HEK293 (cell line): Measurements from ENCODE around the gene NUB1.

Experiments
- GFI1B ChIP-seq: fragments of 450-650 bp; formaldehyde crosslinking; IDR thresholded peaks from 2 replicates; pipeline ENCODE4 v1.5.1; 2016; ENCODE audit warnings: missing biosample characterization, missing genetic modification characterization
- GLIS1 ChIP-seq: fragments of 450-650 bp; formaldehyde crosslinking; IDR thresholded peaks from 2 replicates; pipeline ENCODE4 v1.5.1; 2016; ENCODE audit warnings: missing biosample characterization, missing genetic modification characterization
- GLIS2 ChIP-seq: fragments of 450-650 bp; formaldehyde crosslinking; IDR thresholded peaks from 2 replicates; pipeline ENCODE4 v1.5.1; 2016; ENCODE audit warnings: missing biosample characterization, missing genetic modification characterization
- KLF8 ChIP-seq: fragments of 450-650 bp; formaldehyde crosslinking; IDR thresholded peaks from 2 replicates; pipeline ENCODE4 v1.5.1; 2016; ENCODE audit warnings: missing biosample characterization, missing genetic modification characterization
- KLF9 ChIP-seq: fragments of 450-650 bp; formaldehyde crosslinking; IDR thresholded peaks from 2 replicates; pipeline ENCODE4 v1.5.1; 2016; ENCODE audit warnings: missing biosample characterization, missing genetic modification characterization, low read depth
- YY1 ChIP-seq: fragments of 450-650 bp; formaldehyde crosslinking; IDR thresholded peaks from 2 replicates; pipeline ENCODE4 v1.5.1; 2018; ENCODE audit warnings: missing biosample characterization, missing genetic modification characterization
- YY2 ChIP-seq: fragments of 450-650 bp; formaldehyde crosslinking; IDR thresholded peaks from 2 replicates; pipeline ENCODE4 v1.5.1; 2016; ENCODE audit warnings: missing biosample characterization, missing genetic modification characterization
- ZFP69B ChIP-seq: fragments of 450-650 bp; formaldehyde crosslinking; IDR thresholded peaks from 2 replicates; pipeline ENCODE4 v1.5.1; 2016; ENCODE audit warnings: missing biosample characterization, missing genetic modification characterization
- ZNF112 ChIP-seq: fragments of 450-650 bp; formaldehyde crosslinking; IDR thresholded peaks from 2 replicates; pipeline ENCODE4 v1.5.0; 2017; ENCODE audit warnings: missing biosample characterization, missing genetic modification characterization
- ZNF274 ChIP-seq, 2 experiments: fragments of 200-500 bp in 1 of 2; fragments of 450-650 bp in 1 of 2; sonication (Bioruptor generic) in 1 of 2; formaldehyde crosslinking in 1 of 2; IDR thresholded peaks; 2 replicates each; pipeline versions ENCODE4 v1.5.1 to v1.6.1; 2014 to 2016; ENCODE audit warnings: borderline replicate concordance in 1 of 2, inconsistent platforms in 1 of 2, low read length in 1 of 2, missing biosample characterization in 1 of 2, missing genetic modification characterization in 1 of 2
- ZNF292 ChIP-seq: fragments of 450-650 bp; formaldehyde crosslinking; IDR thresholded peaks from 2 replicates; pipeline ENCODE4 v1.5.1; 2016; ENCODE audit warnings: low read depth, missing biosample characterization, missing genetic modification characterization, borderline replicate concordance
- ZNF324 ChIP-seq: fragments of 450-650 bp; formaldehyde crosslinking; IDR thresholded peaks from 2 replicates; pipeline ENCODE4 v1.5.1; 2016; ENCODE audit warnings: missing biosample characterization, missing genetic modification characterization
- ZNF394 ChIP-seq: fragments of 450-650 bp; formaldehyde crosslinking; IDR thresholded peaks from 2 replicates; pipeline ENCODE4 v1.5.1; 2016; ENCODE audit warnings: missing biosample characterization, missing genetic modification characterization, mild to moderate bottlenecking, moderate library complexity, borderline replicate concordance
- ZNF433 ChIP-seq: fragments of 450-650 bp; formaldehyde crosslinking; IDR thresholded peaks from 2 replicates; pipeline ENCODE4 v1.5.1; 2016; ENCODE audit warnings: missing biosample characterization, missing genetic modification characterization, low read depth
- ZNF561 ChIP-seq: fragments of 450-650 bp; IDR thresholded peaks from 2 replicates; pipeline ENCODE4 v1.5.1; 2018; ENCODE audit warnings: missing biosample characterization, missing genetic modification characterization, borderline replicate concordance
- ZNF654 ChIP-seq: fragments of 450-650 bp; formaldehyde crosslinking; IDR thresholded peaks from 2 replicates; pipeline ENCODE4 v1.5.1; 2016; ENCODE audit warnings: low read depth, missing biosample characterization, missing genetic modification characterization
- ZNF777 ChIP-seq: fragments of 450-650 bp; formaldehyde crosslinking; IDR thresholded peaks from 2 replicates; pipeline ENCODE4 v1.5.1; 2017; ENCODE audit warnings: missing biosample characterization, missing genetic modification characterization, borderline replicate concordance
- TF ChIP-seq, protein P1 (sequence below): fragments of 450-650 bp; formaldehyde crosslinking; IDR thresholded peaks from 2 replicates; pipeline ENCODE4; 2016; ENCODE audit warnings: missing biosample characterization, missing genetic modification characterization
- TF ChIP-seq, protein P2 (sequence below): fragments of 450-650 bp; formaldehyde crosslinking; IDR thresholded peaks from 2 replicates; pipeline ENCODE4 v1.5.1; 2016; ENCODE audit warnings: missing biosample characterization, missing genetic modification characterization
- TF ChIP-seq, protein P3 (sequence below): fragments of 450-650 bp; formaldehyde crosslinking; IDR thresholded peaks from 2 replicates; pipeline ENCODE4 v1.5.1; 2017; ENCODE audit warnings: missing biosample characterization, missing genetic modification characterization
- TF ChIP-seq, protein P4 (sequence below): fragments of 450-650 bp; formaldehyde crosslinking; IDR thresholded peaks from 2 replicates; pipeline ENCODE4 v1.5.1; 2017; ENCODE audit warnings: missing biosample characterization, missing genetic modification characterization
- TF ChIP-seq, protein P5 (sequence below): fragments of 450-650 bp; formaldehyde crosslinking; conservative IDR thresholded peaks from 2 replicates; pipeline ENCODE4 v1.5.1; 2016; ENCODE audit warnings: low read depth, missing biosample characterization, missing genetic modification characterization
- TF ChIP-seq, protein P6 (sequence below): sonication (generic); formaldehyde crosslinking; IDR thresholded peaks from 2 replicates; pipeline ENCODE4 v1.8.1; 2022; ENCODE audit warnings: mild to moderate bottlenecking, moderate library complexity, missing genetic modification reagents
- TF ChIP-seq, protein P7 (sequence below): fragments of 450-650 bp; formaldehyde crosslinking; IDR thresholded peaks from 2 replicates; pipeline ENCODE4 v1.5.1; 2016; ENCODE audit warnings: missing biosample characterization, missing genetic modification characterization

NUB1 gene

DNA sequence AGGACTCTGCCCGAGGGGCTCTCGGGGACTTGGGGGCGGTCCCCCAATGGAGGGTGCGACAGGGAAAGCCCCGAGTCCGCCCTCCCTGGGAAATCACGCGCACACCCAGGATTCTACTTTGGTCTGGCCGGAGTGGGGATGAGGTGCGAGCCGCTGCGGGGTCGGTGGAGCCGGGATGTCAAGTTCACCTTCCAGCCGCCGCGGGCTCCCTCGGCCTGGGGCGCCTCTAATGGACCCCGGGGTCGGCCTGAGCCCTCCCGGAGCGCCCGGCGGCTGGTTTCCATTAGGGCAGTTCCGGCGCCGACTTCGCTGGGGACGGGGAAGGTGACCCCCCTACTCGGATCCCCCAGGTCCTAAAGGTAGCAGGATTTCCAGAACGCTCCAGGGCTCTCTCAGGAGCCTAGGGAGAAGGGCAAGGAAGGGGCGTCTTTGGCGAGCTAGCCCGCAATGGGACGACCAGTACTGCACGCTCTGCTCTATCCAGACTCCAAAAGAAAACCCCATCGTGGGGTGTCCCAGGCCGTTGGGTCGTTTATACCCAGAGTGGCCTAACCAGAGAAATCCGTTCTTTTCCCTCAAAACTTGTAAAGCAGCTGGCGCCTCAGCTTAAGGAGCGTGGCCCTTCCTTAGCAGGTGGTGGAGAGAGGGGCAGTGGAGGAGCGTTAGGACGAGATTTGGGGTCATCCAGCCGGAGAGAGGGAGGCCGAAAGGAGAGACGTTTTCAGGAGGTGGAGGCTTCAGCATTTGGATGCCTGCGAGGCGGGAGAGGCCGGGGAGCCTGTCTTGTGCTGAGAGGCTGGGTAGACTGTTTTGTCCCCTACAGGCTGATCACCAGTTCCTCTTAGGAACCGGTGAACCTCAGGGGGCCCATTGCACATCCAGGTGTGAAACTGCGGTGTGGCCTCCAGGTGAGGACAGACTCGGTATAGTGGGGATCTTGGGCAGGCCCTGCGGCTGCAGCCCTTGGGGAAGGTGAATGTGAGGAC, 69.1 kb downstream of the NUB1 start (continued):
- TF ChIP-seq, protein P1, sequence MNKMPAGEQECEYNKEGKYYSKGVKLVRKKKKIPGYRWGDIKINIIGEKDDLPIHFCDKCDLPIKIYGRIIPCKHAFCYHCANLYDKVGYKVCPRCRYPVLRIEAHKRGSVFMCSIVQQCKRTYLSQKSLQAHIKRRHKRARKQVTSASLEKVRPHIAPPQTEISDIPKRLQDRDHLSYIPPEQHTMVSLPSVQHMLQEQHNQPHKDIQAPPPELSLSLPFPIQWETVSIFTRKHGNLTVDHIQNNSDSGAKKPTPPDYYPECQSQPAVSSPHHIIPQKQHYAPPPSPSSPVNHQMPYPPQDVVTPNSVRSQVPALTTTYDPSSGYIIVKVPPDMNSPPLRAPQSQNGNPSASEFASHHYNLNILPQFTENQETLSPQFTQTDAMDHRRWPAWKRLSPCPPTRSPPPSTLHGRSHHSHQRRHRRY (tag by site-specific recombination): no peak
- TF ChIP-seq, protein P2, sequence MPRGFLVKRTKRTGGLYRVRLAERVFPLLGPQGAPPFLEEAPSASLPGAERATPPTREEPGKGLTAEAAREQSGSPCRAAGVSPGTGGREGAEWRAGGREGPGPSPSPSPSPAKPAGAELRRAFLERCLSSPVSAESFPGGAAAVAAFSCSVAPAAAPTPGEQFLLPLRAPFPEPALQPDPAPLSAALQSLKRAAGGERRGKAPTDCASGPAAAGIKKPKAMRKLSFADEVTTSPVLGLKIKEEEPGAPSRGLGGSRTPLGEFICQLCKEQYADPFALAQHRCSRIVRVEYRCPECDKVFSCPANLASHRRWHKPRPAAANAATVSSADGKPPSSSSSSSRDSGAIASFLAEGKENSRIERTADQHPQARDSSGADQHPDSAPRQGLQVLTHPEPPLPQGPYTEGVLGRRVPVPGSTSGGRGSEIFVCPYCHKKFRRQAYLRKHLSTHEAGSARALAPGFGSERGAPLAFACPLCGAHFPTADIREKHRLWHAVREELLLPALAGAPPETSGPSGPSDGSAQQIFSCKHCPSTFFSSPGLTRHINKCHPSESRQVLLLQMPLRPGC (tag by site-specific recombination): no peak
- TF ChIP-seq ZFP69B (tag by site-specific recombination): 0 out of 2 replicates have a peak, but pooled peaks have one; percentile 34
- TF ChIP-seq ZNF324 (tag by site-specific recombination): no peak
- no peak for TF ChIP-seq ZNF274 (IDR thresholded peaks at IDR 0.05; ENCODE audit: low read length)
- TF ChIP-seq ZNF274 (tag by site-specific recombination; IDR thresholded peaks at IDR 0.05; ENCODE audit: borderline replicate concordance): no peak
- TF ChIP-seq, protein P3, sequence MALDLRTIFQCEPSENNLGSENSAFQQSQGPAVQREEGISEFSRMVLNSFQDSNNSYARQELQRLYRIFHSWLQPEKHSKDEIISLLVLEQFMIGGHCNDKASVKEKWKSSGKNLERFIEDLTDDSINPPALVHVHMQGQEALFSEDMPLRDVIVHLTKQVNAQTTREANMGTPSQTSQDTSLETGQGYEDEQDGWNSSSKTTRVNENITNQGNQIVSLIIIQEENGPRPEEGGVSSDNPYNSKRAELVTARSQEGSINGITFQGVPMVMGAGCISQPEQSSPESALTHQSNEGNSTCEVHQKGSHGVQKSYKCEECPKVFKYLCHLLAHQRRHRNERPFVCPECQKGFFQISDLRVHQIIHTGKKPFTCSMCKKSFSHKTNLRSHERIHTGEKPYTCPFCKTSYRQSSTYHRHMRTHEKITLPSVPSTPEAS (tag by site-specific recombination): no peak
- TF ChIP-seq, protein P4, sequence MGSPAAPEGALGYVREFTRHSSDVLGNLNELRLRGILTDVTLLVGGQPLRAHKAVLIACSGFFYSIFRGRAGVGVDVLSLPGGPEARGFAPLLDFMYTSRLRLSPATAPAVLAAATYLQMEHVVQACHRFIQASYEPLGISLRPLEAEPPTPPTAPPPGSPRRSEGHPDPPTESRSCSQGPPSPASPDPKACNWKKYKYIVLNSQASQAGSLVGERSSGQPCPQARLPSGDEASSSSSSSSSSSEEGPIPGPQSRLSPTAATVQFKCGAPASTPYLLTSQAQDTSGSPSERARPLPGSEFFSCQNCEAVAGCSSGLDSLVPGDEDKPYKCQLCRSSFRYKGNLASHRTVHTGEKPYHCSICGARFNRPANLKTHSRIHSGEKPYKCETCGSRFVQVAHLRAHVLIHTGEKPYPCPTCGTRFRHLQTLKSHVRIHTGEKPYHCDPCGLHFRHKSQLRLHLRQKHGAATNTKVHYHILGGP (tag by site-specific recombination): no peak
- no peak for TF ChIP-seq ZNF292
- TF ChIP-seq YY1 (tag by site-specific recombination): 0 out of 2 replicates have a peak, but pooled peaks have one; percentile 38
- peak; percentile 58; the same call in 1 of the 2 replicates for TF ChIP-seq ZNF561 (tag by site-specific recombination)
- TF ChIP-seq, protein P5, sequence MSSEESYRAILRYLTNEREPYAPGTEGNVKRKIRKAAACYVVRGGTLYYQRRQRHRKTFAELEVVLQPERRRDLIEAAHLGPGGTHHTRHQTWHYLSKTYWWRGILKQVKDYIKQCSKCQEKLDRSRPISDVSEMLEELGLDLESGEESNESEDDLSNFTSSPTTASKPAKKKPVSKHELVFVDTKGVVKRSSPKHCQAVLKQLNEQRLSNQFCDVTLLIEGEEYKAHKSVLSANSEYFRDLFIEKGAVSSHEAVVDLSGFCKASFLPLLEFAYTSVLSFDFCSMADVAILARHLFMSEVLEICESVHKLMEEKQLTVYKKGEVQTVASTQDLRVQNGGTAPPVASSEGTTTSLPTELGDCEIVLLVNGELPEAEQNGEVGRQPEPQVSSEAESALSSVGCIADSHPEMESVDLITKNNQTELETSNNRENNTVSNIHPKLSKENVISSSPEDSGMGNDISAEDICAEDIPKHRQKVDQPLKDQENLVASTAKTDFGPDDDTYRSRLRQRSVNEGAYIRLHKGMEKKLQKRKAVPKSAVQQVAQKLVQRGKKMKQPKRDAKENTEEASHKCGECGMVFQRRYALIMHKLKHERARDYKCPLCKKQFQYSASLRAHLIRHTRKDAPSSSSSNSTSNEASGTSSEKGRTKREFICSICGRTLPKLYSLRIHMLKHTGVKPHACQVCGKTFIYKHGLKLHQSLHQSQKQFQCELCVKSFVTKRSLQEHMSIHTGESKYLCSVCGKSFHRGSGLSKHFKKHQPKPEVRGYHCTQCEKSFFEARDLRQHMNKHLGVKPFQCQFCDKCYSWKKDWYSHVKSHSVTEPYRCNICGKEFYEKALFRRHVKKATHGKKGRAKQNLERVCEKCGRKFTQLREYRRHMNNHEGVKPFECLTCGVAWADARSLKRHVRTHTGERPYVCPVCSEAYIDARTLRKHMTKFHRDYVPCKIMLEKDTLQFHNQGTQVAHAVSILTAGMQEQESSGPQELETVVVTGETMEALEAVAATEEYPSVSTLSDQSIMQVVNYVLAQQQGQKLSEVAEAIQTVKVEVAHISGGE (tag by site-specific recombination): 0 out of 2 replicates have a peak, but pooled peaks have one; percentile 53
- no peak for TF ChIP-seq ZNF433 (tag by site-specific recombination)
- TF ChIP-seq GLIS1 (tag by site-specific recombination): peak; percentile 95
- TF ChIP-seq KLF8 (tag by site-specific recombination): 0 out of 2 replicates have a peak, but pooled peaks have one; percentile 10
- no peak for TF ChIP-seq ZNF394
- no peak for TF ChIP-seq ZNF112 (tag by site-specific recombination)
- no peak for TF ChIP-seq ZNF777
- no peak for TF ChIP-seq YY2 (tag by site-specific recombination)
- TF ChIP-seq, protein P6, sequence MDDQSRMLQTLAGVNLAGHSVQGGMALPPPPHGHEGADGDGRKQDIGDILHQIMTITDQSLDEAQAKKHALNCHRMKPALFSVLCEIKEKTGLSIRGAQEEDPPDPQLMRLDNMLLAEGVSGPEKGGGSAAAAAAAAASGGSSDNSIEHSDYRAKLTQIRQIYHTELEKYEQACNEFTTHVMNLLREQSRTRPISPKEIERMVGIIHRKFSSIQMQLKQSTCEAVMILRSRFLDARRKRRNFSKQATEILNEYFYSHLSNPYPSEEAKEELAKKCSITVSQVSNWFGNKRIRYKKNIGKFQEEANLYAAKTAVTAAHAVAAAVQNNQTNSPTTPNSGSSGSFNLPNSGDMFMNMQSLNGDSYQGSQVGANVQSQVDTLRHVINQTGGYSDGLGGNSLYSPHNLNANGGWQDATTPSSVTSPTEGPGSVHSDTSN (CRISPR knock-in tag): no peak
- TF ChIP-seq KLF9: peak; percentile 45; the same call in 1 of the 2 replicates
- TF ChIP-seq, protein P7, sequence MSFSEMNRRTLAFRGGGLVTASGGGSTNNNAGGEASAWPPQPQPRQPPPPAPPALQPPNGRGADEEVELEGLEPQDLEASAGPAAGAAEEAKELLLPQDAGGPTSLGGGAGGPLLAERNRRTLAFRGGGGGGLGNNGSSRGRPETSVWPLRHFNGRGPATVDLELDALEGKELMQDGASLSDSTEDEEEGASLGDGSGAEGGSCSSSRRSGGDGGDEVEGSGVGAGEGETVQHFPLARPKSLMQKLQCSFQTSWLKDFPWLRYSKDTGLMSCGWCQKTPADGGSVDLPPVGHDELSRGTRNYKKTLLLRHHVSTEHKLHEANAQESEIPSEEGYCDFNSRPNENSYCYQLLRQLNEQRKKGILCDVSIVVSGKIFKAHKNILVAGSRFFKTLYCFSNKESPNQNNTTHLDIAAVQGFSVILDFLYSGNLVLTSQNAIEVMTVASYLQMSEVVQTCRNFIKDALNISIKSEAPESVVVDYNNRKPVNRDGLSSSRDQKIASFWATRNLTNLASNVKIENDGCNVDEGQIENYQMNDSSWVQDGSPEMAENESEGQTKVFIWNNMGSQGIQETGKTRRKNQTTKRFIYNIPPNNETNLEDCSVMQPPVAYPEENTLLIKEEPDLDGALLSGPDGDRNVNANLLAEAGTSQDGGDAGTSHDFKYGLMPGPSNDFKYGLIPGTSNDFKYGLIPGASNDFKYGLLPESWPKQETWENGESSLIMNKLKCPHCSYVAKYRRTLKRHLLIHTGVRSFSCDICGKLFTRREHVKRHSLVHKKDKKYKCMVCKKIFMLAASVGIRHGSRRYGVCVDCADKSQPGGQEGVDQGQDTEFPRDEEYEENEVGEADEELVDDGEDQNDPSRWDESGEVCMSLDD: peak; percentile 55; the same call in 1 of the 2 replicates
- no peak for TF ChIP-seq ZNF654 (tag by site-specific recombination)
- TF ChIP-seq GLIS2 (tag by site-specific recombination): peak; percentile 91
- no peak for TF ChIP-seq GFI1B (tag by site-specific recombination)
